ENCODE measurements around the gene SNX14.
"Not testable (repeated sequence)": the region's sequence is repeated elsewhere in the genome, so short reads cannot be mapped to it uniquely, and the experiment has no call there.

The SNX14 gene

DNA sequence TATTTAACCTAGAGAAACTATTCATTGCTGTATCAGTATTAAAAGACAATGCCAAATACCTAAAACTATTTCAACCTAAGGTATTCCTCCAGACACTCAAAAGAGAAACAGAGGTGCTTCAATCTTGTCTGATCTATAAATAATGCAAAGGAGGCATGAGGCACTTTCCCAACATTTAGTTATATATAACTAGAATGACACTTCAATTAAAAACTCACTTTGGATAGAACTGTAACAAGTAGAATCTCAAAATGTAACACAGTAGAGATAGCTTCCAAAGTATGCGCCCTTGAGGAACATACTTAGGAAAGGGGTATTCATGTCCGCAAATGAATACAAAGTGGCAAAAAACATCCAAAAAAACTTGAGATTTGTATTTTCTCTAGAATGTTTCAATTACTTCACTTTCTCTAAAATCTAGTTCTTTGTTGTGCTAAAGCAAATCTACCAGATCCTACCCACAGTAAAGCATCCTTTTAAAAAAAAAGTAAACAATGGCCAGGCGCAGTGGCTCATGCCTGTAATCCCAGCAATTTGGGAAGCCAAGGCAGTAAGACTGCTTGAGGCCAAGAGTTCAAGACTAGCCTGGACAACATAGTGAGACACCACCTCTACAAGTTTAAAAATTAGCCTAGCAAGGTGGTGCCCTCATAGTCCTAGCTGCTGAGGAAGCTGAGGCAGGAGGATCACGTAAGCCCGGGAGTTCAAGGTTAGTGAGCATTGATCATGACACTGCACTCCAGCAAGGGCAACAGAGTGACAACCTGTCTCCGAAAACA lies 38.7 kb upstream of the SNX14 start:
- no peak overlapping the region for H3K4me2 ChIP-seq (ENCODE audit: low read length)
- H4K20me1 ChIP-seq (ENCODE audit: control insufficient read depth, insufficient read depth, low read depth, low read length), result peaks cover 32% of the 10 kb centered on the region

DNA sequence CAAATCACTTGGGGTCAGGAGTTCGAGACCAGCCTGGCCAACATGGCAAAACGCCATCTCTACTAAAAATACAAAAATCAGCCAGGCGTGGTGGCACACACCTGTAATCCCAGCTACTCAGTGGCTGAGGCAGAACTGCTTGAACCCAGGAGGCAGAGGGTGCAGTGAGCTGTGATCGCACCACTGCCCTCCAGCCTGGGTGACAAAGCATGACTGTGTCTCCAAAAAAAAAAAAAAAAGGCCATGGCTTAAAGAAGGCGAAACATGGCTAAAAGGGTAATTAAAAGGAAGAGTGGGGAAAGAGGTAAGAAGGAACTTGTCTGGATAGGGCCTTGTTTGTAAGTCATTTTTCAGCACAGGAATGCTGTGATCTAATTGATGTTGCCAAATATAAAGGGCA lies 37.5 kb upstream of the SNX14 start:
- H3K9me3 ChIP-seq (ENCODE audit: control insufficient read depth, insufficient read depth, low read length); H3K9me2 ChIP-seq (replicated peaks; ENCODE audit: control insufficient read depth, low read length); H3K27ac ChIP-seq (ENCODE audit: low read depth, low read length); H3K4me3 ChIP-seq (ENCODE audit: low read length); H3K4me1 ChIP-seq (ENCODE audit: control insufficient read depth, low read length); H3F3A ChIP-seq (ENCODE audit: control insufficient read depth, insufficient read depth); H3K27me3 ChIP-seq (ENCODE audit: control insufficient read depth, low read length); H3K4me2 ChIP-seq (ENCODE audit: low read length): not testable (repeated sequence)
- peaks cover 96% of the 10 kb centered on the region for H3K36me3 ChIP-seq (ENCODE audit: control insufficient read depth, low read length)
- peaks cover 98% of the 10 kb centered on the region for H3K79me2 ChIP-seq (ENCODE audit: control insufficient read depth, low read length)
- peaks cover 37% of the 10 kb centered on the region; the same call in 1 of the 2 replicates for H4K20me1 ChIP-seq (ENCODE audit: control insufficient read depth, insufficient read depth, low read depth, low read length)

More for the DNA sequence above, 38.7 kb upstream of the SNX14 start:
- H3K36me3 ChIP-seq (ENCODE audit: control insufficient read depth, low read length), result peaks cover 96% of the 10 kb centered on the region
- TF ChIP-seq, protein P1, sequence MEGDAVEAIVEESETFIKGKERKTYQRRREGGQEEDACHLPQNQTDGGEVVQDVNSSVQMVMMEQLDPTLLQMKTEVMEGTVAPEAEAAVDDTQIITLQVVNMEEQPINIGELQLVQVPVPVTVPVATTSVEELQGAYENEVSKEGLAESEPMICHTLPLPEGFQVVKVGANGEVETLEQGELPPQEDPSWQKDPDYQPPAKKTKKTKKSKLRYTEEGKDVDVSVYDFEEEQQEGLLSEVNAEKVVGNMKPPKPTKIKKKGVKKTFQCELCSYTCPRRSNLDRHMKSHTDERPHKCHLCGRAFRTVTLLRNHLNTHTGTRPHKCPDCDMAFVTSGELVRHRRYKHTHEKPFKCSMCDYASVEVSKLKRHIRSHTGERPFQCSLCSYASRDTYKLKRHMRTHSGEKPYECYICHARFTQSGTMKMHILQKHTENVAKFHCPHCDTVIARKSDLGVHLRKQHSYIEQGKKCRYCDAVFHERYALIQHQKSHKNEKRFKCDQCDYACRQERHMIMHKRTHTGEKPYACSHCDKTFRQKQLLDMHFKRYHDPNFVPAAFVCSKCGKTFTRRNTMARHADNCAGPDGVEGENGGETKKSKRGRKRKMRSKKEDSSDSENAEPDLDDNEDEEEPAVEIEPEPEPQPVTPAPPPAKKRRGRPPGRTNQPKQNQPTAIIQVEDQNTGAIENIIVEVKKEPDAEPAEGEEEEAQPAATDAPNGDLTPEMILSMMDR (IDR thresholded peaks at IDR 0.05; ENCODE audit: low read depth, low read length, poor library complexity, severe bottlenecking), result no peak
- TF ChIP-seq EZH2phosphoT487 (IDR thresholded peaks at IDR 0.05; ENCODE audit: borderline replicate concordance, low read length), result no peak
- H3K79me2 ChIP-seq (ENCODE audit: control insufficient read depth, low read length), result peaks cover 98% of the 10 kb centered on the region
- no peaks in the 10 kb centered on the region for H3K9me3 ChIP-seq (ENCODE audit: control insufficient read depth, insufficient read depth, low read length)
- no peak overlapping the region for H3K4me3 ChIP-seq (ENCODE audit: low read length)
- no peaks in the 10 kb centered on the region for H3K27me3 ChIP-seq (ENCODE audit: control insufficient read depth, low read length)
- no peak overlapping the region for H3K27ac ChIP-seq (ENCODE audit: low read depth, low read length)
- peaks cover 7% of the 10 kb centered on the region; the same call in 1 of the 2 replicates for H3F3A ChIP-seq (ENCODE audit: control insufficient read depth, insufficient read depth)
- H3K4me1 ChIP-seq (ENCODE audit: control insufficient read depth, low read length), result peaks cover 6% of the 10 kb centered on the region; the same call in 1 of the 2 replicates
- no peaks in the 10 kb centered on the region for H3K9me2 ChIP-seq (replicated peaks; ENCODE audit: control insufficient read depth, low read length)

GRCh38 chr6:85628353-85628752 lies 34.7 kb upstream of the SNX14 start:
- H4K20me1 ChIP-seq (ENCODE audit: control insufficient read depth, insufficient read depth, low read depth, low read length), result peaks cover 50% of the 10 kb centered on the region; the same call in 1 of the 2 replicates
- no peak overlapping the region for H3K4me3 ChIP-seq (ENCODE audit: low read length)
- H3K79me2 ChIP-seq (ENCODE audit: control insufficient read depth, low read length), result peaks cover 98% of the 10 kb centered on the region
- no peaks in the 10 kb centered on the region for H3K9me2 ChIP-seq (replicated peaks; ENCODE audit: control insufficient read depth, low read length)
- H3K36me3 ChIP-seq (ENCODE audit: control insufficient read depth, low read length), result peaks cover 96% of the 10 kb centered on the region
- no peaks in the 10 kb centered on the region for H3K9me3 ChIP-seq (ENCODE audit: control insufficient read depth, insufficient read depth, low read length)
- TF ChIP-seq EZH2phosphoT487 (IDR thresholded peaks at IDR 0.05; ENCODE audit: borderline replicate concordance, low read length), result no peak
- TF ChIP-seq, protein P1 (IDR thresholded peaks at IDR 0.05; ENCODE audit: low read depth, low read length, poor library complexity, severe bottlenecking), result no peak
- no peaks in the 10 kb centered on the region for H3K27me3 ChIP-seq (ENCODE audit: control insufficient read depth, low read length)
- no peak overlapping the region for H3K4me2 ChIP-seq (ENCODE audit: low read length)
- H3K27ac ChIP-seq (ENCODE audit: low read depth, low read length), result no peak overlapping the region
- H3K4me1 ChIP-seq (ENCODE audit: control insufficient read depth, low read length), result no peaks in the 10 kb centered on the region
- H3F3A ChIP-seq (ENCODE audit: control insufficient read depth, insufficient read depth), result peaks cover 3% of the 10 kb centered on the region

- peaks cover 100% of the 10 kb centered on the region for H3K36me3 ChIP-seq (ENCODE audit: control insufficient read depth, low read length)
- H3K79me2 ChIP-seq (ENCODE audit: control insufficient read depth, low read length), result peaks cover 97% of the 10 kb centered on the region
- H3F3A ChIP-seq (ENCODE audit: control insufficient read depth, insufficient read depth), result peaks cover 28% of the 10 kb centered on the region
- TF ChIP-seq, protein P1 (IDR thresholded peaks at IDR 0.05; ENCODE audit: low read depth, low read length, poor library complexity, severe bottlenecking), result no peak
- no peaks in the 10 kb centered on the region for H3K4me1 ChIP-seq (ENCODE audit: control insufficient read depth, low read length)
- H3K27ac ChIP-seq (ENCODE audit: low read depth, low read length), result no peak overlapping the region
- H3K9me3 ChIP-seq (ENCODE audit: control insufficient read depth, insufficient read depth, low read length), result no peaks in the 10 kb centered on the region
- no peak overlapping the region for H3K4me2 ChIP-seq (ENCODE audit: low read length)
- no peak overlapping the region for H3K4me3 ChIP-seq (ENCODE audit: low read length)
- peaks cover 41% of the 10 kb centered on the region for H4K20me1 ChIP-seq (ENCODE audit: control insufficient read depth, insufficient read depth, low read depth, low read length)
- H3K9me2 ChIP-seq (replicated peaks; ENCODE audit: control insufficient read depth, low read length), result no peaks in the 10 kb centered on the region
- no peaks in the 10 kb centered on the region for H3K27me3 ChIP-seq (ENCODE audit: control insufficient read depth, low read length)
Observed at GRCh38 chr6:85620308-85620707, 26.6 kb upstream of the SNX14 start.
